ENCODE data around the gene EPHA8.

Gene EPHA8

DNA sequence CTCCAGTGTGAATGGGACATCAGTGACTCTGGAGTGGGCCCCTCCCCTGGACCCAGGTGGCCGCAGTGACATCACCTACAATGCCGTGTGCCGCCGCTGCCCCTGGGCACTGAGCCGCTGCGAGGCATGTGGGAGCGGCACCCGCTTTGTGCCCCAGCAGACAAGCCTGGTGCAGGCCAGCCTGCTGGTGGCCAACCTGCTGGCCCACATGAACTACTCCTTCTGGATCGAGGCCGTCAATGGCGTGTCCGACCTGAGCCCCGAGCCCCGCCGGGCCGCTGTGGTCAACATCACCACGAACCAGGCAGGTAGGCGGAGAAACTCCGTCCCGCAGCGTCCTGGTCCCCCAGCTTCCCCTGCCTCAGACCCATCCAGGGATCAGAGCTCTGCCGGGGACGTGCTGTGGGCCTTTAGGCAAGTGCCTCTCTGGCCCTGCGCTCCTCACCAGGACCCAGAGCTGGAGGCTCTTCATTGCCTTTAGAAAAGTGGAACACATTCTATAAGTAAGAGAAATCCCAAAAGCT, 25.7 kb downstream of the EPHA8 start:
- H3K4me3 ChIP-seq (ENCODE audit: low read depth, low read length) = no peak overlapping the region

DNA sequence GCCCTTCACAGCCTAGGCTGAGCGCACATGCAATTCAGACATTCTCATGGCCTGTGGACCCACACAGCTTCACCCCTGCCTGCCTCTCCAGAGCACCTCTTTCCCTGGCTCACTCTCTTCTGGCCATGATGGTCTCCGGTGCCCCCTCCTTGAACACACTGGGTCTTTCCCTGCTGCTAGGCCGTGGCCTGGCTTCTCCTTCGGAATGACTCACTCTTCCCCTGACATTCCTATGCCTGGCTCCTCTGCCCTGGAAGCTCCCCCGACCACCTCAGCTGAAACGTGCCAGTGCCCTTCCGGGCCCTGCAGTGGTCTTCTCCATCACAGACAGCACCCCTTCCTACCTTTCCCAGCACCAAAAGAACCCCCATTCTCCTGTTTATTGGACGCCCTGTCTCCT, 28.3 kb downstream of the EPHA8 start:
- no peak overlapping the region for H3K4me3 ChIP-seq (ENCODE audit: low read depth, low read length)

DNA sequence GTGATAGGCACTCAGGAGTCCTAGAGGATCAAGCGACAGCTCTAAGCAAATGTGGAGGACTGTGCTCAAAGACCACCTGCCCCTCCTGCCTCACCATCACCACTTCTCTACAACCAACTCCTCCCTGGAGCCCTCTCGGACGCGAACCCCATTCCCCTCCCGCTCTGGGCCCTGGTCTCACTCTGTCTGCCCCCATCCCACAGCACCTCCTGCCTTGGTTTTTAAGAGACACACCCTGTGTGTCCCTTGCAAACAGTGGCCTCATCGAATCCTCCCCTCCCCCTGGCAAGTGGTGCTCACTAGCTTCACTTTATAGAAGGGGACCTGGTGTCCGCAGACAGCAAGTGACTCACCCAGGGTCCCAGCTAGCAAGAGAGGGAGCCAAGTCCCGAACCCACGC, 28.8 kb downstream of the EPHA8 start:
- no peak overlapping the region for H3K4me3 ChIP-seq (ENCODE audit: low read depth, low read length)

DNA sequence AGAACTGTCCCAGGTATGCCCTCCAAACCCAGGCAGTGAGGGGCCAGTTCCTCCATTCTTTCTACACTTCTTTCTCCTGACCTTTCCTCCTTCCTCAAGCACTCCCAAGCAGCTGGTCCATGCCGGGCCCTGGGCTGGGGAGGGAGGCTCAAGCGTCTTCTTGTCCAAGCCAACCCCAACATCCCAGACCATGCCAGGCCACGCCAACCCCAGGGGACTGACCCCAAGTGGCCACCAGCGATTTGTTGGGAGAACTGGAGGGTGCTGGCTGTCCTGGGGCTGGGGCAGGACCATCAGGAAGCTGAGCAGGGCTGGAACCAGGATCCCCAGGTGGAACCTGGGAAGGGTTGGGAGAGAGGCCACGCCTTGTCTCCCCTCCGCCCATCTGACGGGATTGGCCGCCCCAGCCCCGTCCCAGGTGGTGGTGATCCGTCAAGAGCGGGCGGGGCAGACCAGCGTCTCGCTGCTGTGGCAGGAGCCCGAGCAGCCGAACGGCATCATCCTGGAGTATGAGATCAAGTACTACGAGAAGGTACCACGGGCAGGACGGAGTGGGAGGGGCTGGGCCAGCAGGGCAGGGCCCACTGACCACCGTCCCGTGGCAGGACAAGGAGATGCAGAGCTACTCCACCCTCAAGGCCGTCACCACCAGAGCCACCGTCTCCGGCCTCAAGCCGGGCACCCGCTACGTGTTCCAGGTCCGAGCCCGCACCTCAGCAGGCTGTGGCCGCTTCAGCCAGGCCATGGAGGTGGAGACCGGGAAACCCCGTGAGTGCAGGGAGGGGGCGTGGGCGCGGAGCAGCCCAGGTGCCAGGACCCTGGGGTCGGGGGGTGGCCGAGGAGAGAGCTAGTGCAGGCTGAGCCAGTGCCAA, 29.9 kb downstream of the EPHA8 start:
- H3K4me3 ChIP-seq (ENCODE audit: low read depth, low read length) = no peak overlapping the region

DNA sequence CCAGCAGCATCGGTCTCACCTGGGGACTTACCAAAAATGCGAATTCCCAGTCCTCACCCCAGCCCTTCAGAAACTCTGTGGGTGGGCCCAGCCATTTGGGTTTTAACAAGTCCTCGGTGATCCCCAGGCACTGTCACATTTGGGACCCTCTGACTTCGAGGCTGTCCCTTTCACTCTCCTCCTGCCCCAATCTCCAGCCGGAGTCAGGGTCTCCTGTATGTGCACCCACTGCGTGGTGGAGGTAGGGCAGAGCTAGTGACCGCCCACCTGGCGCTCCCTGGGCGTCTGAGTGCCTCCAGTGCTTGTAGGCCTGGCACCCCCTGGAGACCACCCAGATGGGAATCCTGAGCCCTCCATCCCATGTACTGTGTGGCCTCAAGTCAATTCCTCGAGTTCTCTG, 31.1 kb downstream of the EPHA8 start:
- no peak overlapping the region for H3K4me3 ChIP-seq (ENCODE audit: low read depth, low read length)

DNA sequence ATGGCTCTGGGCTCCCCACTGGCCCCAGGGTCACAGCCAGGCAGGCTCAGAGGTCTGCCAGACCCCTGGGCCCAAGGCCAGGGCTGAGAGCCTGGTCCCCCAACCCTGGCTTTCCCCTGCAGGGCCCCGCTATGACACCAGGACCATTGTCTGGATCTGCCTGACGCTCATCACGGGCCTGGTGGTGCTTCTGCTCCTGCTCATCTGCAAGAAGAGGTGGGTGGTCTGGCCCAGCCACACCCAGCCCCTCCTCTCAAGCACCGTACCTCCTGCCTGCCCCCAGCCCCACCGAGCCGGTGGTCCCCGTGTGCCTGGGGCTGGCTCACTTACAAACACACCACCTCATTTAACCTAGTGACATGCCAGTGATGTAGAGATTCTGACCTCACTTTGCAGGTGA, 31.8 kb downstream of the EPHA8 start:
- no peak overlapping the region for H3K4me3 ChIP-seq (ENCODE audit: low read depth, low read length)

DNA sequence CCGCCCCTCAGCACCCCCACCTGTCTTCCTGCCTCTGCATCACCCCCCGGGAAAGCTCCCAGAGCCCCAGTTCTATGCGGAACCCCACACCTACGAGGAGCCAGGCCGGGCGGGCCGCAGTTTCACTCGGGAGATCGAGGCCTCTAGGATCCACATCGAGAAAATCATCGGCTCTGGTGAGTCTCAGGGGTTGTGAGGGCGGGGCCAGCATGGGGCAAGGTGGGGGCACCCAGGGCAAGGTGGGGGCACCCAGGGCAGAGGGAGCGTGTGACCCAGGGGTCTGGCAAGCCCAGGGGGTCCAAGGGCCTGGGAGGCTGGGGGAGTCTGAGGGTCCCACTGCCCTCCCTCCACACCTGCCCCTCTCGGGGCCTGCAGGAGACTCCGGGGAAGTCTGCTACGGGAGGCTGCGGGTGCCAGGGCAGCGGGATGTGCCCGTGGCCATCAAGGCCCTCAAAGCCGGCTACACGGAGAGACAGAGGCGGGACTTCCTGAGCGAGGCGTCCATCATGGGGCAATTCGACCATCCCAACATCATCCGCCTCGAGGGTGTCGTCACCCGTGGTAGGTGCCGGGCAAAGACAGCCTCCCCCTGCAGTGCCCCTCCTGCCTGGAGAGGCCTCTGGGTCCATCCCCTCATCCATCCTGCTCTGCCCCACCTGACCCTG, 34.1 kb downstream of the EPHA8 start:
- H3K4me3 ChIP-seq (ENCODE audit: low read depth, low read length) = no peak overlapping the region

DNA sequence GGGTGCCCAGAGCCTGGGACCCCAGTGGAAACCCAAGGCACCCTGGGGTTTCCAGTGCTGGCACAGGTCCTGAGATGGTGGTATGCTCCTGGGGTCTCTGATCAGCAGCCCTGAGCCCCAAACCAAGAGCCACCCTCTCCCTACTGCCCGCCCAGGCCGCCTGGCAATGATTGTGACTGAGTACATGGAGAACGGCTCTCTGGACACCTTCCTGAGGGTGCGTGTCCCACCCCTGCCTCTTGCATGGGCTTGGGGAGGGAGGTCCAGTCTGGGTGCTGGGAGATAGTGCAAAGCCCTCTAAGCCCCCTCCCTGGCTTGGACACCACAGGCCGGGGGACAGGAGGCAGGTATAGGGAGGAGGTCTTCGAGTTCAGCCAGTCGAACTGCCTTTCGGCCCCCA, 34.7 kb downstream of the EPHA8 start:
- H3K4me3 ChIP-seq (ENCODE audit: low read depth, low read length) = no peak overlapping the region

DNA sequence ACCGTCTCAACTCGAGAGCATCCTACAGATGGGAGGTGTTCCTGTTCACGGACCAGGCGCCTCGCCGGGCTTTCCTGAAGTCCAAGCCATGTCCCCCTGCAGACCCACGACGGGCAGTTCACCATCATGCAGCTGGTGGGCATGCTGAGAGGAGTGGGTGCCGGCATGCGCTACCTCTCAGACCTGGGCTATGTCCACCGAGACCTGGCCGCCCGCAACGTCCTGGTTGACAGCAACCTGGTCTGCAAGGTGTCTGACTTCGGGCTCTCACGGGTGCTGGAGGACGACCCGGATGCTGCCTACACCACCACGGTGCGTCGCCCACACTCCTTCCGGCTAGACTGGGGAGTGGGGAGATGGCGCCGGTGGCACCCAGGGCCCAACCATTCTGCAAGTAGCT, 35.4 kb downstream of the EPHA8 start:
- H3K4me3 ChIP-seq (ENCODE audit: low read depth, low read length) = no peak overlapping the region

DNA sequence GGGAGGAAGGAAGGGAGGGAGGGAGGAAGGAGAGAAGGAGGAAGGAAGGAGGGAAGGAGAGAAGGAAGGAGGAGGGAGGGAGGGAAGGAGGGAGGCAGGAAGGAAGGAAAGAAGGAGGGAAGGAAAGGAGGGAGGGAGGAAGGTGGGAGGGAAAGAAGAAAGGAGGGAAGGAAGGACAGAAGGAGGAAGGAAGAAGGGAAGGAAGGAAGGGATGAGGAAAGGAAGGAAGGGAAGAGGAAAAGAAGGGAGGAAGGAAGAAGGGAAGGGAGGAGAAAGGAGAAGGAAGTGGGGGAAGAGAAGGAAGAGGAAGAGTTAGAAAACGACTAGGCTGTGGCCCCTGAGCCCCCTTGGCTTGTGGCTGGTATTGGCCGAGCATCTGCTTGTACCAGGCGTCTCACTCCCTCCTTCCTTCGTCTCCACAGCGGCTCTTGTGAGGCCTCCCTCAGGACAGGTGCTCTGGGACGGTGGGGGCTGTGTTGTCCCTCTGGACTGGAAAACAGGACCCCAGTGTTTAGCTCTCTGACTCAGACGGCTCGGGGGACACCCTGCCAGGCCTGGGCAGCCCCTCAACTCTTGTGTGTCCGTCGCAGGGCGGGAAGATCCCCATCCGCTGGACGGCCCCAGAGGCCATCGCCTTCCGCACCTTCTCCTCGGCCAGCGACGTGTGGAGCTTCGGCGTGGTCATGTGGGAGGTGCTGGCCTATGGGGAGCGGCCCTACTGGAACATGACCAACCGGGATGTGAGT, 37.0 kb downstream of the EPHA8 start:
- H3K4me3 ChIP-seq (ENCODE audit: low read depth, low read length) = no peak overlapping the region

DNA sequence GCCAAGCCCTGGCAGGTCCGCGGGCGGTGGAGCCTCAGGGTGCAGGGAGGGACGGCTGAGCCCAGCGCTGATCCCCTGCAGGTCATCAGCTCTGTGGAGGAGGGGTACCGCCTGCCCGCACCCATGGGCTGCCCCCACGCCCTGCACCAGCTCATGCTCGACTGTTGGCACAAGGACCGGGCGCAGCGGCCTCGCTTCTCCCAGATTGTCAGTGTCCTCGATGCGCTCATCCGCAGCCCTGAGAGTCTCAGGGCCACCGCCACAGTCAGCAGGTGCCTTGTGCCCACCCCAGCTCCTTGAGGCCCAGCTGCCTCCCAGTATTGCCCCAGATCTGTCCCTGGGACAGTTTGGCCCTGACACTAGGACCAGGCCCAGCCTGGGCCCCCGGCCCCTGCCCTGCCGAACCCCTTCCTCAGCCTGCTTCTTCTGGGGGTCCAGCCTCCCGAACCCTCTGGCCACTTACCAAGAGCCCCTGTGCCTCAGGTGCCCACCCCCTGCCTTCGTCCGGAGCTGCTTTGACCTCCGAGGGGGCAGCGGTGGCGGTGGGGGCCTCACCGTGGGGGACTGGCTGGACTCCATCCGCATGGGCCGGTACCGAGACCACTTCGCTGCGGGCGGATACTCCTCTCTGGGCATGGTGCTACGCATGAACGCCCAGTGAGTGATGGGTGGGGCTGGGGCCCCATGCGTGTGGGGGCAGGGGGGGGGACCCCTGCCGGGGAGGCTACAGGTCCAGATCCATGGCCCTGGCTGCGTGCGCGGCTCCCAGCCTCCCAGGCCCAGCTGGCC, 37.7 kb downstream of the EPHA8 start:
- no peak overlapping the region for H3K4me3 ChIP-seq (ENCODE audit: low read depth, low read length)

DNA sequence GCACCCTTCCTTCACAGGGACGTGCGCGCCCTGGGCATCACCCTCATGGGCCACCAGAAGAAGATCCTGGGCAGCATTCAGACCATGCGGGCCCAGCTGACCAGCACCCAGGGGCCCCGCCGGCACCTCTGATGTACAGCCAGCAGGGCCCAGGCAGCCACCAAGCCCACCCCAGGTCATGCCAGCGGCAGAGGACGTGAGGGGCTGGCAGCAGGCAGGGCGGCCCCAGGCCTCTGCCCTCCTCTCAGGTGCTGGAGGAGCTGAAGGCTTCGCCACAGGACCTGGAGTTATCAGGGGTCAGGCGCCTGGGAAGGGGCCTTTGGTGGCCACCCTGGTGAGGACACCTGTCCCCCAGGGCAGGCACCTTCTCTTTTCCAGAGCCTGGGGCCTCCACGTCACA, 38.3 kb downstream of the EPHA8 start:
- no peak overlapping the region for H3K4me3 ChIP-seq (ENCODE audit: low read depth, low read length)

DNA sequence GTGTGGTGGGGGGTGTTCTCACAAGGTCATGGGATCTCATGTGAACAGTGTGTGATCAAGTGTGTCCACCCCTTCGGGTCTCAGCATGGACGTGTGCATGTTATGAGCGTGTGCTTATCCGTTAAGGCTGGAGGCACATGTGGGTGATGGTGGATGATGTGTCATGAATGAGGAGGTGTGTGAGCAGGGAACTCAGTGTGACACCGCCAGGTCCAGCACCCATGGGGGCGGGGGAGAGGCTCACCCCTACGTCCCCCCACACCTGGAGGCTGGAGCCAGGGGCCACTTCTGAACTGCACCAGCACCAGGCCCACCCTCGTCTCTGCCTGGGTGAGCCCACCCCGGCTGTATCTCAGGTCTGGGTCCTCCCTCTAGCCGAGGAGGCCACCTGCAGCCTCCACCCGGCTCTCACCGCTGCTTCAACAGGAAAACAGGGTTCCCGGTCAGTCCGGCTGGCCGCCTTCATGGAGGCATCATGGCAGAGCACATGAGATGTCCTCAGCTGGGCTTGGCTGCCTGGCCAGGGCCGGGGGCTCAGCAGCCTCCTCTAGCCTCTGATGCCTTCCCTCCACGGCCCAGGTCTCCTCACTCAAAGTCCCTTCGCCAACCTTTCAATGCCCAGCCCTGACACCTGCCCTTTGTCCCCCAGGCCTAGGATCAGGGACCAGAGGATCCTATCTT, 38.9 kb downstream of the EPHA8 start:
- no peak overlapping the region for H3K4me3 ChIP-seq (ENCODE audit: low read depth, low read length)

DNA sequence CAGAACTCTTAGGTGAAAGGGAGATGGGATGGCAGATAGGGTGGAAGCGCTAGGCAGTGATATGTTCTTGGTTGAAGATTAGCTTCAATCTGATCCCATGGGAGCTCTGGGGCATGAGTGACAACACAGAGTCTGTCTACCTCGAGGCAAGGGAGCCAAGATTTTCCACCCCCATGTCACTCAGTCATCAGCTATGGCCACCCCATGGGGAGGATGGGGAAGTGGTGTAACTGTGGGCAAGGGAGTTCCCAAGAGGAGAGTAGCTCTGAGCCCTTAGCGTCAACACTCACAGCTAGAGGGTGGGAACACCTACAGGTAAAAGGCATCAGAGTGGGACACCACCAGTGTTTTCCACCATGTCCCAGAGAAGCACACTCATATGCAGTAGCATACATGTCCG, 42.9 kb downstream of the EPHA8 start:
- H3K4me3 ChIP-seq (ENCODE audit: low read depth, low read length) = no peak overlapping the region

DNA sequence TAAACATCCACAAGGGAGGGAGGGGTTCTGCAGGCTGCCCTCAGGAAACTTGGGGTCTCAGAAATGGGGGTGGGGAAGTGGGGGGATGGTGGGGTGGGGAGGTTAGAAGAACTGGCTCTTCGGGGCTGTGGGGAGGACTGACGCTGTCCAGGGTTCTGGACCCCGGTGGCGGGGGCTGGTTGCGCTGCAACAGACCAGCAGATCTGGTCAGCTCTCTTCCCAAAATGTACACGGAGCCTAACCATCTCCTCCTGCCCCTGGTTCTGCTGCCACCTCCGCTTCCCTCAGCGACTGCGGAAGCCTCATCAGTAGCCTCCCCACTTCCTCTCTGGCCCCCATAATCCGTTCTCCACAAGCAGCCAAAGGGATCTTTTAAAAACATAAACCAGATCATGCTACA, 43.9 kb downstream of the EPHA8 start:
- no peak overlapping the region for H3K4me3 ChIP-seq (ENCODE audit: low read depth, low read length)

DNA sequence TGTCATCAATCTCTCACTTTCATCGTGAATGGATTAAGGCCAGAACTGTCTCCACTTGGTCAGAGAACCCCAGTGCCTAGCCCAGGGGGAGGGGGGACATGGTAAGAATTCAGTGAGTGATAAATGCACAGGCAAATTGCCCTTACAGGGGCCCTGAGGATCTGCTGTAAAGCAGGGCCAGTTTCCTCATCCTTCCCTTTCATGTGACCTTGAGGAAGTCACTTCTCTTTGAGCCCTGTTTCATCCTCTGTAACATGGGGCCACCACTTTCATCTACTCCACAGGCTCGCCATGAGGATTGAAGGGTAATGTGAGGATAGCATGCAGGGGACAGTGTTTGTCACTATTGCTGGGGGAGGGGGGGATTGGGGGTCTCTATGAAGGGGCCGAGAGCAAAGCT, 45.1 kb downstream of the EPHA8 start:
- H3K4me3 ChIP-seq (ENCODE audit: low read depth, low read length) = no peak overlapping the region

DNA sequence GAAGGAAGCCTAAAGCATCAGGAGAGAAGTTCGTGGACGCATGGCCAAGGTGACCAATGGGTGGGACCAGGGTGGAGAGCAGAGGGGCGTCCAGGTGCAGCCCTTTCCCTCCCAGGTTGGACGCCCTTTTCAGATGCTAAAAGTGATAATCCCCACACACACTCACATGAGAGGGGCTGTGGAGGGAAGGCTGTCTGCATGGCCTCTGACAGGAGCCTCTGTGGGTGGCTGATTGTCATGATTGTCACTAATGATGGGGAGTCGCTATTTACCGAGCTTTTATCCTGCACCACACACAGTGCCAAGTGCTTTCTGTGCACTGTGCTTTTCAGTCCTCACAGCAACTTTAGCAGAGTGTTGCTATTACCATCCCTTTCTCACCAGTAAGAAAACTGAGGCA, 46.0 kb downstream of the EPHA8 start:
- H3K4me3 ChIP-seq (ENCODE audit: low read depth, low read length) = no peak overlapping the region

DNA sequence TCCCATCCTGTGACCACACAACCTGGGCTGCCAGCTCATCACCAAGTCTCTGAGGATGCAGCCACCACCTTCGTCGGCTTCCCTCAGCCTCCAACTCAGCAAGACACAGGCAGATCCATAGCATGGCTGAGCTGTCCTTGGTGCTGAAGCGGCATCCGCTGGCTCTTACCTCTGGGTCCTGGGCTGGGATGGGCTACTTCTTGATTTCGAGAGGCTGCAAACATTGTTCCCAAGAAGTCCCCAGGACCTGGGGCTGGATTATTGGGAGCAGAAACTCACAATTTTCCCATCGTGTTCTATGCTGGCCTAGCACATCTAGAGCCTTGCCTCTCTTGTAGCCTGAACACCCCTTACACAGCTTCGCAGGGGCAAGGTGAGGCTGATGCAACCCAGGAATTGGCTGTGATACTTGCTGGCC, 48.2 kb downstream of the EPHA8 start:
- H3K4me3 ChIP-seq (ENCODE audit: low read depth, low read length) = no peak overlapping the region

DNA sequence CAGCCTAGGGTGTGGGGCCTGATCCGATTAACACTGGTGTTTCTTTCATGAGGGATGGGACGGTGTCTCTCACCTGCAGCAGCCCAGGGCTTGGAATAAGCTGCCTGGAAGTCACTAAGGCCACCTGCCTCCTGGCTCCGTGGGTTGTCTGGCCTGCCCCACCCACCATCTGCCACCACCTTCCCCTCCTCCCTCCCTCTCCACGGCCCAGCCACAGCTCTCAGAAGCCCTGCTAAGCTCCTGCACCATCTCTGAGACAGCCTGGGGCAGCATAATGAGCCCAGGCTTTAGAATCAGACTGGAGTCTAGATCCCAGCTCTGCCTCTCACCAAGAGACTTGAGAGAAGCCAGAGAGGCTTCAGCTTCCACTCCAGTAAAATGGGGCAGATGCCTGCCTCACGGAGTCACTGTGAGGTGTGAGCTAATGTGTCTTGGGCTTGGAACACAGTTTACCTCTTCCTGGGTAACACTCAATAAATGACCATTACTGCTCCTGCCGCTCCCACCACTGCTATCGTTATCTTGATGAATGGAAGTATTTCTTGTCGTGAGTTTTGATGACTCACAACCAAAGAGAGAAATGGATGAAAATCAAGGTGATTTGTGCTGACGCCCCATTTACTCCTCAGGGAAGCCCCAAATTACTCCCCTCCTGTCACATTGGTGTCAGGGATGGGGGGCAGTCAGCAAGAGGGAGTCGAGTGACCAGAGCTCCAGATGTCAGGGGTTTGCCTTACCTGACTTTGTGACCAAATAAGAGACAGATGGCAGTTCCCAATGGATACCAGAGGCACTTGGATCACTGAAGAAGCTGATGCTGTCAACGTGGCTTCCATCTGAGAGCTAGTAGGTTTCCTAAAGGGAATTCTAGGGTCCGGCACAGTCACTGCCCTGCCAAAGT, 49.6 kb downstream of the EPHA8 start:
- H3K4me3 ChIP-seq (ENCODE audit: low read depth, low read length) = no peak overlapping the region

Data from iPS-11a (cell line).